WI38 (cell line): ENCODE results near the gene ADAMTS9.

Experiments
- H3K4me3 ChIP-seq: 2 replicates; pipeline ENCODE4 v1.5.1; 2011; ENCODE audit warnings: low read depth, mild to moderate bottlenecking, control low read depth, low read length
- CTCF ChIP-seq: IDR thresholded peaks from 2 replicates; pipeline ENCODE4 v1.5.1; 2012; ENCODE audit warnings: low read depth, mild to moderate bottlenecking, control low read depth, low read length

The ADAMTS9 gene

GRCh38 chr3:64591615-64592014, 96.2 kb downstream of the ADAMTS9 start:
- no peak overlapping the region for H3K4me3 ChIP-seq
- no peak for TF ChIP-seq CTCF

- H3K4me3 ChIP-seq: no peak overlapping the region
- no peak for TF ChIP-seq CTCF
Measured at GRCh38 chr3:64588380-64588779, 99.4 kb downstream of the ADAMTS9 start.

- H3K4me3 ChIP-seq: no peak overlapping the region
Measured at GRCh38 chr3:64586952-64587351, 100.8 kb downstream of the ADAMTS9 start.

GRCh38 chr3:64584179-64584578, 103.6 kb downstream of the ADAMTS9 start:
- no peak overlapping the region for H3K4me3 ChIP-seq
- TF ChIP-seq CTCF: no peak

More at GRCh38 chr3:64586952-64587351, 100.8 kb downstream of the ADAMTS9 start:
- TF ChIP-seq CTCF: no peak

GRCh38 chr3:64578797-64579196, 109.0 kb downstream of the ADAMTS9 start:
- no peak overlapping the region for H3K4me3 ChIP-seq
- TF ChIP-seq CTCF: no peak

- no peak for TF ChIP-seq CTCF
- H3K4me3 ChIP-seq: no peak overlapping the region
Measured at GRCh38 chr3:64578062-64578770, 109.6 kb downstream of the ADAMTS9 start.

GRCh38 chr3:64576211-64576775, 111.5 kb downstream of the ADAMTS9 start:
- H3K4me3 ChIP-seq: no peak overlapping the region
- no peak for TF ChIP-seq CTCF
